GM18861 (cell line): Measurements from ENCODE around the gene FAM3C.

Experiments used
- ATAC-seq: cut with Tn5 transposase; IDR thresholded peaks from one replicate; pipeline ENCODE4 v1.9.1; 2021; ENCODE audit not compliant: unreplicated experiment

Gene FAM3C

GRCh38 chr7:121302214-121302745 is 93.8 kb downstream of the FAM3C start:
- peak; percentile 100 for ATAC-seq

- no peak for ATAC-seq
Observed at GRCh38 chr7:121301446-121302213, 94.5 kb downstream of the FAM3C start.

- ATAC-seq = no peak
Observed at GRCh38 chr7:121300685-121301420, 95.3 kb downstream of the FAM3C start.
